Activated T-cell treated with anti-CD3 and anti-CD28 coated beads for 24 hours (primary cell): ENCODE data around the gene SMOC2.
"Not testable (repeated sequence)": the region's sequence is repeated elsewhere in the genome, so short reads cannot be mapped to it uniquely, and the experiment has no call there.

Experiments
- DNase-seq: peaks from one replicate; pipeline ENCODE4 v3.0.0-alpha.2; 2020; ENCODE audit warnings: low read depth

The SMOC2 gene

DNA sequence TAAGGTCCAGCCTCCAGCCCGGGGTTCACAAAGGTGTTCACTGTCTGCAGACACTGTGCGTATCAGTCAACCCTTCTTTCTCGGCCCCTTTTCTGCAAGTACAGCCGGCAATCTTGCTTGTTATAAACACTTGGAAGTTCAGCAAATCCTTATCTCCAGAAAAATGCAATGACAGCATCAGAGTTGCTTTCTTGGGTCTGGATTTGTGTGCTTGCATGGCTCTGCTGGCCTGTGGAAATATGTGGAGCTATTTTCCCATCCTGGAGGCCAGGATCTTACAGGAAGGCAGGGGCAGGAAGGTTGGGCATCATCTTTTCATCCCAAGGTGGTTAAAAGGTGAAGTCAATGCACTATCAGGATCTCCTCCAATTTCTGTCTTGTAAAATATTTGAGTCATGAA lies 100.3 kb downstream of the SMOC2 start:
- no peak for DNase-seq

GRCh38 chr6:168542301-168542700 lies 101.3 kb downstream of the SMOC2 start:
- DNase-seq = no peak

GRCh38 chr6:168545428-168545827 lies 104.4 kb downstream of the SMOC2 start:
- no peak for DNase-seq

DNA sequence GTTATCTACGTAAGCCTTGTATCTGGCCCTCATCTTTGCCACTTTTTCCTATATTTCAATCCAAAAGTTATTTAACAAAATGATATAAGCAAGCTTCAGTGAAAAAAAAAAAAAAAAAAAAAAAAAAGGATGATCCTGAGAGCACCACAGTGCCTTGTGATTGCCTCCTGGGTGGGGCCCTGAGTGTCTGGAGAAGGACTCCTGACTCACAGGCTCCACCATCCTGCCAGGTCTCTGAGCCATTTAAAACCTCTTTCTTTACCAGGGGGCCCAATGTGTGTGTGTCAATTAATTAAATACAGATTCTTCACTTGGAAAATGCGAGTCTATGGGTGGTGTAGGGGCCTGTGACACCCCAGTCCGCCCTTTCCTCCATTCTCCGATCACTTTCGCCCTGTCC lies 105.2 kb downstream of the SMOC2 start:
- no peak for DNase-seq

GRCh38 chr6:168546730-168547129 lies 105.7 kb downstream of the SMOC2 start:
- no peak for DNase-seq

GRCh38 chr6:168550326-168550725 lies 109.3 kb downstream of the SMOC2 start:
- no peak for DNase-seq

- DNase-seq = no peak
Measured at GRCh38 chr6:168554472-168554871, 113.5 kb downstream of the SMOC2 start.

GRCh38 chr6:168554898-168555617 lies 114.1 kb downstream of the SMOC2 start:
- no peak for DNase-seq

DNA sequence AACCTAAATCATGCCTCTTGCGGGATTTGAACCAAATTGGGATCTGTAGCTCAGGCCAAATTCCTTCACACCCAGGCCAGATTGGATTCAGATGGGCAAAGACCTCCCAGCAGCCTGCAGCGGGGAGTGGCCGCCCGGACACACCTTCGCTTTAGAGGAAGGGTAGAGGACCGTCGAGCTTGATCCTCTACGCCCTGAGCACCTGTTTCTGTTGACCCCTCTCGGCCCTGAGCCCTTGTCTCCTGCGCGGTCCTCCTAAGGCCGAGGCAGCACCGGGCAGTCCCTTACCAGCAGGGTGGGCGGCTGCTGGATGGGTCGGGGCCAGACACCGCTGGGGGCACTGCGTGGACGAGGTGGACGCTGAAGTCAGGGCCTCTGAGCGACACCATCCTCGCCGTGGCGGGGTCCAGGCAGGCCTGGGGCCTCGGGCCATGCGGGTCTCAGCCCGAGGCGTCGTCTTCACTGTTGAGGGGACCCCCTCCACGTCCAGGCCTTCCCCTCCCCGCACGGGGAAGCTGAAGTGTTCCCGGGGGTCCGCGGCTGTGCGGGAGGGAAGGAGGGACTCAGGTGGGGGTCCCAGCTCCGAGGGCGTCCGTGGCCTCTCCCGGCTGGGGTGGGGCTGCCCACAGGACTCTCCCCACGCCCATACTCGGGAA lies 114.8 kb downstream of the SMOC2 start:
- DNase-seq = no peak

DNA sequence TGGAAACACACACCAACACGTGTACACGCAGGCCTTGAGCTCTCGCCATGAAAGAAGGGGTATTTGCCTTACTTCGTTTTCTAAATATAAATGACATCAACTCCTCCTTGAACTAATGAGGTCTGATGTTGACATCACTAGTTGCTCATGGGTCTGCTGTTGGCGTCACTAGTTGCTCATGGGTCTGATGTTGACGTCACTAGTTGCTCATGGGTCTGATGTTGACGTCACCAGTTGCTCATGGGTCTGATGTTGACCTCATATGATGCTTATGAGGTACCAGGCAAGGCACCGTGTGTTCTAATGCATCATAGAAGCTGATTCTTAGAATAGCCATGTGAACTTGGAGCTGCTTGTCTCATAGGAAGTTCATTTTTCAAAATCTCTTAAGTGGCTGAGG lies 116.5 kb downstream of the SMOC2 start:
- no peak for DNase-seq

DNA sequence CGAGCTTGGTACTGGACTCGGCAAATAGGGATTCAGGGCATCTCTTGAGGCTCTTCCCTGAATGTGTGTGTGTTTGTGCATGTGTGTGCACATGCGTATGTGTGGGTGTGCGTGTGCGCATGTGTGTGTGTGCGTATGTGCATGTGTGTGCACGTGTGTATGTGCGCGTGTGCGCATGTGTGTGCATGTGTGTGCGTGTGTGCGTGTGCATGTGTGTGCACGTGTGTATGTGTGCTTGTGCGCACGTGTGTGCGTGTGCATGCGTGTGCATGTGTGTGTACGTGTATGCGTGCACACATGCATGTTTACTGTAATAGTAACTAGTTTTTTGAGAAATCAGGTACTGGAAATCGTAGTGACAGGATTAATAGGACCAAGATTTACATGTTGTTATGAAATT lies 117.7 kb downstream of the SMOC2 start:
- DNase-seq = no peak

DNA sequence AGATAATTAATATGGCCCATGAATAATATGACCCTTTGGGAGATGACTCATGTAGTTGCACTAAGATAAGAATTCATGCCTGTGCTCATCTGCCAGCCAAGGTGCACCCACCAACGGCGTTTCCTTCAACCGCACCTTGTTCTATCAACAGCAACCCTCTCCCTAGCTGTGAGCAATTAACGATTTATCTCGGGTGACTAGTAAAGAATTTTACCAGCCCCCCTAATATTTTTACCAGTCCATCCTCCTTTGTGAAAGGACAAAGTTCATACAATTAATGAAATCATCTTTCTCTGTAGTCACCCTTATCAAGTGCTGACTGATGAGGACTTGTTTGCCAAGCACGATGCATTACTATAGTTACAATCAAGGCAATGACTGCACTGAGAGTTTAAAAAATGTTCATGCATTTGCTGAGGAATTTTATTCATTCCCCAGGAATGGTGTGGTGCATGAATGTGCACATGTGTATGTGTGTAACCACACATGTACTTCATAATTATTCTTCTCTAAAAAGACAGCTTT lies 118.7 kb downstream of the SMOC2 start:
- no peak for DNase-seq

DNA sequence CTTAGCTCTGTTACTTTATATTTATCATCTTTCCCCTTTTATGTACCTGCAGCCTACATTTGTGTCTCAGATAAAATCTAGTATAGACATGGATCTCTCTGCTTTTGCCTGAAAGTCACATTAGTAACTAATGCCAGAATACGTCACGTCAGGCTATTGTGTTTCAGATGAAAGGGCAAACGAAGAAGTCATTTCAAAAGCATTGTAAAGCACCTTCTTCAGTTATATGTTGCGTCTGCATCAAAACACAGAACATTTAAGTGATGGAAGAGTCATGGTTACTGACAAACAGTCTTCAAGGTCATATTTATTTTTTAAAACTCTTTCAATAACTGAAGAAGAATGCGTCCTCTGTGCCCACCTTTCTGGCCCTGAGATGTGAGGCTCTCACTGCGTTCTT lies 119.1 kb downstream of the SMOC2 start:
- DNase-seq = no peak

GRCh38 chr6:168562576-168563151 lies 121.7 kb downstream of the SMOC2 start:
- DNase-seq = no peak

- DNase-seq = no peak
Measured at GRCh38 chr6:168563656-168564055, 122.7 kb downstream of the SMOC2 start.

- DNase-seq = no peak
Measured at GRCh38 chr6:168565112-168565511, 124.1 kb downstream of the SMOC2 start.

DNA sequence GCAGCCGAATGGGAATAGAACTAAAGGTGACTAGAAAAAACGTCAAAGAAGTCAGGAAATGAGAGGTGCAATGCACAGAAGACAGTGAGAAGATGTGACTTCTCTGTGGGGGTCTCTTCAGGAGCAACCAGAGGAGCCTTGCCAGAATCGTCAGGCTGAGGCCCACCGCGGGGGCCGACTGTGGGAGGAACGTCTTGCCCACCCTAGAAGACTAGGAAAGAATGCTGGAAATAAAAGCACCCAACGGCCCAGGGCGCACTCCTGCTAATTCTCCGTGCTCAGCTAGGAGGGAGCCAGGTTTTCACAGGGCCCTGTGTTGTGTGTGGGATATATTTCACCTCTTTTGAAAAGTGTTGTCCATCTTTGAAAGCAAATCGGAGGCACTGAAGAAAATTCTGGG lies 129.2 kb downstream of the SMOC2 start:
- DNase-seq = no peak

GRCh38 chr6:168571268-168571667 lies 130.3 kb downstream of the SMOC2 start:
- no peak for DNase-seq

- DNase-seq = not testable (repeated sequence)
Measured at GRCh38 chr6:168573276-168573835, 132.4 kb downstream of the SMOC2 start.

DNA sequence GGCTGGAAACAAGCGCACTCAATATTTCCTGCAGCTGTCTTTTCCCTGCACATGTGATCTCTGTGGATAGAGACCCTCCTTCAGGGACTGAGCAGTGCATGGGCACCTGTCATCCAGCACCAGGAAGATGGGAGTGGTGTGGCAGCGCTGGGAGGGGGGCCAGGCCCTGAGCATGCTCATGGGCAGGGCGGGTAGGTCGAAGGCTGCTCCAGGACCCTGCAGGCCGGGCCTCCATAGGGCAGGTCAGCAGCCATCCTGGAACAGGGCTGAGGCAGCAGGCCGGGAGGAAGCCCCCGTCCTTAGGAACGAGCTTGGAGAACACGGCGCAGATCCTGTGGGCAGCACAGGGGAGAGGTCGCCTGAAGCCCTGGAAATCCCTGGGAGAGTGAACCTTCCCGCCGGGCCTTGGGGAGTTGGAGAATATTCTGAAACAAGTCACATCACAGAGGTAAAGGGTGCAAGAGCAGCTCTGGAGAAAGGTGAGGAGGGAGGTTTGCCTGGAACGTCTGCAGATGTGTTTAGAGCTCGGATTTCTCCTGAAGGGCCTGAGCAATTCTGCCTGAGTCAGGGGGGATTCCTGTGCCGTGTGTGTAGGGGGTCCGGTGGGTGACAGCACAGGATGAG lies 133.2 kb downstream of the SMOC2 start:
- DNase-seq = no peak

DNA sequence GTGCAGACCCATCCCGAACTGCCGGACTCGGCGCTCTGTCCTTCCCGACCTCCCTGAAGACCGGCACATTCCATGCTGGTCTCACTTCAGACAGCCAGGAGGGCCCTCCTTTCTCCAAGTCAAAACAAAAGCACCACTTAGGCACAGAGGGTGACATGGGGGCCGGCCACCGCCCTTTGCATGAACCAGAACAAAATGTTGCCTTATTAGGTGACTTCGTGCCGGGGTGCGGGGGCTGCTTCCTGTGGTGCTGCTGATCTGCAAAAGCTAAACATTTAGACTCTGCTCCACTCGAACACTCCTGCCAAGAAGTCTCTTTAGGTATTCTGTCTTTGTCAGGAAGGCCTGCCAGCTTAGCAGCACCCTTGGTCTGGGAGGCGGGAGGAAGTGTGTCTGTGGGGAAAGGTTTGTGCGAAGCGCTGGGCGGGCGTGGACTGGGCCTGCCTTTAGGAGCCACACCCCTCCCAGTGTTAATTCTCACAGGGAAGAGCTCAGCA lies 133.8 kb downstream of the SMOC2 start:
- no peak for DNase-seq

DNA sequence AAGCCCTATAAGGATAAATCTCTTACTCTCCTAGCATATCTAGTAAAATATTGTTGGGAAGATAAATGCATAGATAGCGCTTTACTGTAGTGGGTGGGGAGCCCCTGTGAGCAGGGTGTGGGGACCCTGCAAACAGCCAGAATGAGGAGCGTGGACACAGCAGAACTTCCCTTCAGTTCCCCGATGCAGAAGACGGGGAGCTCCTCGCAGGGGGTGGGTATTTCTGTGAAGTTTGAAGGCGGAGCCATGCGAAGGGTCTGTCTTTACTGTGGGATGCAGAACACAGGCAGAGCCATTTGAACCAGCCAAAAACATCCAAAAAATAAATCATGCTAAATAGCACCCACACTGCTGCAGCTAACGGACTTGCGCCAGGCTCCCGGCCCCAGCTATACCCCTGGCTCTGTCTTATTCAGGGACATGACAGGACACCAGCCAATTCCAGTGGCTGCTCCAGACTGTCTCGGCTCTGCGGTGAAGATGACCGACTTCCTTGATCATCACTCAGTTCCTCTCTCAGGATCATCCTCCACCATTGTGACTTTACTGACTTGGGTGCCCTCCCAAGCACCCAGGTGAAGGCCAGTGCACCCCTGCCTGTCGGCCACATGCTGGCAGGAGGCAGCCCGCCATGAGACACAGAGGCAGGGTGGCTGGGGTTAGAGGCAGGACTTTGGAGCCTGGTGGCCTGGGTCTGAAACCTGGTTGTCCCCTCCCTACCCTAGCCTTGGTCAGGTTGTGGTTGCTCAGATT lies 134.5 kb downstream of the SMOC2 start:
- no peak for DNase-seq
